Measurements from ENCODE around the gene CACNA2D3. TPM values are rescaled to one million over a fixed set of nuclear protein-coding genes. Genes with fewer than 3 reads are reported as not detected.

Gene CACNA2D3
- total RNA-seq, 2 experiments from 2014 or later, result not detected

GRCh38 chr3:54243056-54243931, 120.9 kb downstream of the CACNA2D3 start:
- Mint-ChIP-seq H3K4me1 (no peaks in the 10 kb centered on the region), H3K36me3 (no peaks in the 10 kb centered on the region), H3K27ac (no peak overlapping the region), H3K4me3 (no peak overlapping the region), H3K27me3 (peaks cover 4% of the 10 kb centered on the region), H3K9me3 (peaks cover 2% of the 10 kb centered on the region)
- no peak for DNase-seq

GRCh38 chr3:54243960-54244682, 121.8 kb downstream of the CACNA2D3 start:
- peaks cover 4% of the 10 kb centered on the region for H3K27me3 Mint-ChIP-seq
- H3K9me3 Mint-ChIP-seq, result peaks cover 2% of the 10 kb centered on the region
- no peak for DNase-seq
- no peak overlapping the region for H3K27ac Mint-ChIP-seq
- H3K4me1 Mint-ChIP-seq, result no peaks in the 10 kb centered on the region
- H3K36me3 Mint-ChIP-seq, result no peaks in the 10 kb centered on the region
- H3K4me3 Mint-ChIP-seq, result no peak overlapping the region

GRCh38 chr3:54251705-54252104, 129.4 kb downstream of the CACNA2D3 start:
- Mint-ChIP-seq H3K4me1 (no peaks in the 10 kb centered on the region), H3K36me3 (no peaks in the 10 kb centered on the region), H3K27me3 (peaks cover 3% of the 10 kb centered on the region), H3K4me3 (no peak overlapping the region), H3K27ac (no peak overlapping the region), H3K9me3 (peaks cover 1% of the 10 kb centered on the region)
- no peak for DNase-seq

DNA sequence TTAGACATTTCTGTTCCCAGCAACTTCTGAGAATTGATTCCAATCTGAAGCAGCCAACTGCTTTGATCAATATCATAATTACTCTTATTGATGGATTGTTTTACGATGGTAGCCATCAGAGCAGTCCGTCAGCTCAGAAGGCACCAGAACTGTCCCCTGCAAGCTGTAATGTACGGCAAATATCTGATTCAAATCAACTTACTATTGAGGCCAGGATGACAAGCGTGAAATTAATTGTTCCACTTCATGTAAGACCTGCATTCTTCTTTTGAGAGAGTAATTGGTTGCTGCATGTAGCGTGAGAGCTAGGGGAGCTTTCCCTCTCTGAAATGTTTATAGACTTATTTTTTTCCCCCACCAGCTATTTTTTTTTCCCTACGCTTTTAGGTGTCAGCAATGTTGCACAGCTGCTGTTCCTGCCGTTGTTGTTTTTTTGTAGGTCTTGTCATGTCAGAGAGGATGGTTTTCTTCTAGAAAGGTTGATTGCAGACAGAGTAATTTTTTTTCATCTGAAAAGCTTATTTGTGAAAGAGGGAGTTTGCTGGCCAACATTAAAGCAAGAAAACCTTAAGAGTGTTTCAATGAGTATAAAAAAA, 134.9 kb downstream of the CACNA2D3 start:
- Mint-ChIP-seq H3K9me3 (no peaks in the 10 kb centered on the region), H3K27ac (no peak overlapping the region), H3K36me3 (no peaks in the 10 kb centered on the region), H3K4me1 (no peaks in the 10 kb centered on the region), H3K27me3 (peaks cover 16% of the 10 kb centered on the region), H3K4me3 (no peak overlapping the region)
- DNase-seq, result no peak

GRCh38 chr3:54259636-54260035, 137.3 kb downstream of the CACNA2D3 start:
- no peak for DNase-seq
- no peak overlapping the region for H3K27ac Mint-ChIP-seq
- no peak overlapping the region for H3K4me3 Mint-ChIP-seq
- H3K36me3 Mint-ChIP-seq, result no peaks in the 10 kb centered on the region
- H3K27me3 Mint-ChIP-seq, result peaks cover 24% of the 10 kb centered on the region
- no peaks in the 10 kb centered on the region for H3K9me3 Mint-ChIP-seq
- no peaks in the 10 kb centered on the region for H3K4me1 Mint-ChIP-seq

DNA sequence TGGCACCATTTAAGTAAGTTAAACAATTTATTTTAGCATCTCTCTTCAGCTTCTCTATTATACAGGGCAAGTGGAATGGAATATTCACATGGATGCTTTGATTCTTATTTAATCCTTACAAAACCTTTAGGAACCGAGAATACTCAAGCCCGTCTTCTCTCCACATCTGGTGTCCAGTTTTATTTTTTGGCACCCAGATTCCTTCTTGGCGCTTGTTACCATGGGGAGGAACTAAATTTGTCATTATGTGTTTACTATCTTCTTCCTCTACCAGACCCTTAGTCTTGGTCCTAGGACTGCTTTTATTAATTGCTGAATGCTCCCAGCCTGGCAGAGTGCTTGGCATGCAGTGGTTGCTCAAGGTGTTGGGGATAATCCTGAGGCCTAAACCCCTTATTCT, 138.8 kb downstream of the CACNA2D3 start:
- no peak overlapping the region for H3K27ac Mint-ChIP-seq
- H3K27me3 Mint-ChIP-seq, result peaks cover 24% of the 10 kb centered on the region
- no peaks in the 10 kb centered on the region for H3K36me3 Mint-ChIP-seq
- no peaks in the 10 kb centered on the region for H3K9me3 Mint-ChIP-seq
- no peaks in the 10 kb centered on the region for H3K4me1 Mint-ChIP-seq
- DNase-seq, result no peak
- no peak overlapping the region for H3K4me3 Mint-ChIP-seq

GRCh38 chr3:54262541-54262940, 140.2 kb downstream of the CACNA2D3 start:
- no peaks in the 10 kb centered on the region for H3K4me1 Mint-ChIP-seq
- H3K36me3 Mint-ChIP-seq, result no peaks in the 10 kb centered on the region
- DNase-seq, result no peak
- H3K27me3 Mint-ChIP-seq, result peaks cover 20% of the 10 kb centered on the region
- no peak overlapping the region for H3K27ac Mint-ChIP-seq
- H3K4me3 Mint-ChIP-seq, result no peak overlapping the region
- H3K9me3 Mint-ChIP-seq, result no peaks in the 10 kb centered on the region

GRCh38 chr3:54262946-54263345, 140.6 kb downstream of the CACNA2D3 start:
- H3K27ac Mint-ChIP-seq, result no peak overlapping the region
- no peaks in the 10 kb centered on the region for H3K9me3 Mint-ChIP-seq
- H3K4me1 Mint-ChIP-seq, result no peaks in the 10 kb centered on the region

GRCh38 chr3:54264050-54264449, 141.7 kb downstream of the CACNA2D3 start:
- DNase-seq, result no peak
- Mint-ChIP-seq H3K9me3 (no peaks in the 10 kb centered on the region), H3K4me1 (no peaks in the 10 kb centered on the region), H3K27ac (no peak overlapping the region), H3K4me3 (no peak overlapping the region), H3K27me3 (peaks cover 20% of the 10 kb centered on the region), H3K36me3 (no peaks in the 10 kb centered on the region)

More at GRCh38 chr3:54262946-54263345, 140.6 kb downstream of the CACNA2D3 start:
- peaks cover 20% of the 10 kb centered on the region for H3K27me3 Mint-ChIP-seq
- no peak overlapping the region for H3K4me3 Mint-ChIP-seq
- no peaks in the 10 kb centered on the region for H3K36me3 Mint-ChIP-seq
- DNase-seq, result no peak

GRCh38 chr3:54270816-54271526, 148.6 kb downstream of the CACNA2D3 start:
- Mint-ChIP-seq H3K4me3 (no peak overlapping the region), H3K27me3 (no peaks in the 10 kb centered on the region), H3K27ac (no peak overlapping the region), H3K4me1 (no peaks in the 10 kb centered on the region), H3K9me3 (no peaks in the 10 kb centered on the region), H3K36me3 (no peaks in the 10 kb centered on the region)
- no peak for DNase-seq

DNA sequence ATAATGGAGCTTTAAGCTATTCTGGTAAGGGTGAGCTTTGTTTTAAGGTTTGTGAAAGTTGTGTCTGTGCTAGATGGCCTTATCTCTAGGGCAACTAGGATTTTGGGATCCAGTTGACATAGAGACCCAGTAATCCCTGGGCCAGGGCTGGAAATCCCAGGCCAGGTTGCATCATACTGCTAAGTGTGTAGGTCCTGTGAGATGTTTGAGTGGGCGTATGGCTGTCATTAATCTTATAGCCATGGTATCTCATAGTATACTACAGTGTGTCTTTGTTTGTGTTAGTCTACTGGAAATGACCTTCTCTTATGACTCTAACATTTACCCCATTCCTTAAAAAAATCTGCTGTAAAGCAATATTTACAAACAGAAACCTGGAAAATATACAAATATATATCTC, 151.4 kb downstream of the CACNA2D3 start:
- no peak overlapping the region for H3K4me3 Mint-ChIP-seq
- H3K4me1 Mint-ChIP-seq, result no peaks in the 10 kb centered on the region
- H3K9me3 Mint-ChIP-seq, result peaks cover 4% of the 10 kb centered on the region
- H3K36me3 Mint-ChIP-seq, result no peaks in the 10 kb centered on the region
- DNase-seq, result no peak
- no peak overlapping the region for H3K27ac Mint-ChIP-seq
- H3K27me3 Mint-ChIP-seq, result no peaks in the 10 kb centered on the region

- Mint-ChIP-seq H3K27ac (no peak overlapping the region), H3K9me3 (peaks cover 4% of the 10 kb centered on the region), H3K4me1 (no peaks in the 10 kb centered on the region), H3K4me3 (no peak overlapping the region), H3K27me3 (no peaks in the 10 kb centered on the region), H3K36me3 (no peaks in the 10 kb centered on the region)
- DNase-seq, result no peak
These were observed 152.3 kb downstream of the CACNA2D3 start for GRCh38 chr3:54274607-54275006.

DNA sequence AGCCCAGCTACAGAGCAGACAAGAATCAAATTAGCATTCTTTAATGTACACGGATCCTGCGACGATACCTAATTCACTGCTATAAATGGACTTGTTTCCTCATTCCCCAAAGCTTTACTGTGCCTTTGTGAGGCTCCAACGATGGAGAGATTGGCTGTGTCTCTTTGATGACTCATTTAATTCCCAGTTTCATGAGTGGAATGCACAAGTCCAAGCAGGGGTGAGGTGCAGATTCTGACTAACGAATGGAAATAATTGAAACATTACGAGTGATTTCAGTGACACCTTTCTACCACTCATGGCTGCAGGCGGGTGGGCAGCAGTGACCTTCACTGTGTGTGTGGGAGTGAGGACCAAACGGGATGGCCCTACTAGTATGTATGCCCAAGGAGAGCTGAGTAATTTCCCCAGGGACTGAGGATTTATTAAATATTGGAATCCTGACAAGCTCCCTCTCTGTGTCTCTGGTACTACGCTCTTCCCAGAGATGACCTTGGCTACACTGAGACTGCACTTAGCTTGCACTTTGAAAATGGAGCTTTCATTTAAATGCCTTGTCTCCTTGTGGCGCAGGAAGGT, 156.7 kb downstream of the CACNA2D3 start:
- Mint-ChIP-seq H3K27ac (no peak overlapping the region), H3K4me3 (no peak overlapping the region), H3K4me1 (no peaks in the 10 kb centered on the region), H3K36me3 (no peaks in the 10 kb centered on the region), H3K27me3 (peaks cover 30% of the 10 kb centered on the region), H3K9me3 (peaks cover 4% of the 10 kb centered on the region)
- DNase-seq, result no peak

DNA sequence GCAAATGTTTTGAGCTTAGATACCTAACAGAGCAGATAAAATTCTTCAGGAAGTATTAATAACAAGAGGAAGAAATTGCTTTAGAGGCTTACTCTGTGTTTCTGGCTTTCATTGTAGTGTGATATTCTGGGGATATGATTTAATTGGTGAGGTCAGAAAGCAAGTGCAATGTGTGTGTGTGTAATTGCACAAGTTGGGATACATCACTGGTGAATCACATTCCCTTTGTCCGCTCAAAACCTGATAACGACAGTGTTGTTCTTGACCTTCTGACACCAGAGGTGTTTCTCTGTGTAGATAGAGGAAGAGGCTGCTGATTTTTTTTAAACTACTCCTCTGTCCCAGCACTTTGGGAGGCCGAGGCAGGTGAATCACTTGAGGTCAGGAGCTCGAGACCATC, 161.1 kb downstream of the CACNA2D3 start:
- no peaks in the 10 kb centered on the region for H3K4me1 Mint-ChIP-seq
- no peaks in the 10 kb centered on the region for H3K36me3 Mint-ChIP-seq
- H3K9me3 Mint-ChIP-seq, result no peaks in the 10 kb centered on the region
- no peak overlapping the region for H3K4me3 Mint-ChIP-seq
- H3K27ac Mint-ChIP-seq, result no peak overlapping the region
- DNase-seq, result no peak
- H3K27me3 Mint-ChIP-seq, result peaks cover 33% of the 10 kb centered on the region
